HL-60 (cell line): Measurements from ENCODE around the gene CADM2.
"Not testable (repeated sequence)": the region's sequence is repeated elsewhere in the genome, so short reads cannot be mapped to it uniquely, and the experiment has no call there.

Source experiments
- DNase-seq, 2 experiments: peaks; one replicate each; pipeline ENCODE4 v3.0.0-alpha.2; 2010 to 2020; ENCODE audit warnings: low read depth in 1 of 2, low spot score in 1 of 2
- H3K27ac ChIP-seq: fragments of 250-450 bp; sonication (Bioruptor Pico); replicated peaks from 2 replicates; pipeline ENCODE4 v1.5.1; 2020; ENCODE audit warnings: mild to moderate bottlenecking, moderate library complexity
- H3K27me3 ChIP-seq: fragments of 250-450 bp; sonication (Bioruptor Pico); 2 replicates; pipeline ENCODE4 v1.5.1; 2021; ENCODE audit warnings: mild to moderate bottlenecking, moderate library complexity; ENCODE audit not compliant: insufficient read depth, poor library complexity, severe bottlenecking
- H3K4me3 ChIP-seq: replicated peaks from 2 replicates; pipeline ENCODE4 v1.5.1; 2011; ENCODE audit warnings: mild to moderate bottlenecking, control low read depth, low read length; ENCODE audit not compliant: insufficient read depth
- CTCF ChIP-seq: IDR thresholded peaks from one replicate; pipeline ENCODE4 v1.5.1; 2011; ENCODE audit warnings: low read length, control low read depth, inconsistent platforms; ENCODE audit not compliant: insufficient read depth
- GABPA ChIP-seq: IDR thresholded peaks from 2 replicates; pipeline ENCODE4 v1.6.1; 2012; ENCODE audit warnings: low read depth
- POLR2AphosphoS5 ChIP-seq: IDR thresholded peaks from 2 replicates; pipeline ENCODE4 v1.6.1; 2012; ENCODE audit warnings: low read depth
- REST ChIP-seq: IDR thresholded peaks from 2 replicates; pipeline ENCODE4 v1.6.1; 2012; ENCODE audit warnings: low read depth; ENCODE audit not compliant: insufficient replicate concordance
- SPI1 ChIP-seq: IDR thresholded peaks from 2 replicates; pipeline ENCODE4 v1.6.1; 2012; ENCODE audit warnings: low read depth, mild to moderate bottlenecking, borderline replicate concordance

Gene CADM2

DNA sequence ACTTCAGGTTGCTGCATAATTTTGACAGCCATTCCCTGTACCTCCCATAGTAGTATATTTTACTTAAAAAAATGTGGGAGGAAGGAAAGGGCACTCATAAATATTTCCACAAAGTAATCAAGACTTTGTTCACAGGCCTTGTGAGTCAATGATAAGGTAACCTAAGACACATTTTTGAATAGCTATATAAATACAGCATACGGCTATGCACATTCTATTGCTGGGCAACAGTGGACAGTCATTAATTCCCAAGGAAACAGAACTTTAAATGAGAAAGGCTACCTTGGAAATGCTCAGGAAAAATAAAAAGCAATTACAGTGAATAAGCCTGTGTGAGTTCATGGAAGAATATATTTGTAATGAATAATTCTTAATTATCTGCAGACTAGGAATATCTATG lies 144.0 kb downstream of the CADM2 start:
- no peak overlapping the region for H3K4me3 ChIP-seq
- no peak for DNase-seq
- no peak for TF ChIP-seq SPI1
- no peak for TF ChIP-seq REST
- TF ChIP-seq POLR2AphosphoS5, result no peak
- TF ChIP-seq GABPA, result no peak
- no peak for TF ChIP-seq CTCF
- no peak overlapping the region for H3K27ac ChIP-seq
- no peaks in the 10 kb centered on the region for H3K27me3 ChIP-seq

DNA sequence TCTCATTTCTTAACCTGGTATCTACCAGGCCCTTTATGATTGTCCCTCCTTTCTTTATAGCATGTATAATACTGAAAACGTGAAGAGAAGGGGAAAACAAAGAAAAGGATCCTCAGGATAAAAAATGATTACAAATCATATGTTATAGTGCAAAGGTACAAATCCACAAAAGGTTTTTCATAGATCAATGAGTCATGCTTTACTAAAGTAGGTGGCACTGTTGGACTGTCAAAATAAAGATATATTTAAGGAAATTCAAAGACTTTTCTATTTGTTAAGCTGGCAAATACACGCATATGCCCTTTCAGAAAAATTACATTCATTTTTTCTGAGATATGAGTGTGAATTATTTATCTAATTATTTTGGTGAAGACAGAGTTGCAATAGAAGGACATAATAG lies 151.6 kb downstream of the CADM2 start:
- DNase-seq, result no peak

GRCh38 chr3:85120879-85121278 lies 162.1 kb downstream of the CADM2 start:
- H3K4me3 ChIP-seq, result no peak overlapping the region
- H3K27ac ChIP-seq, result no peak overlapping the region
- TF ChIP-seq GABPA (no peak), SPI1 (no peak), POLR2AphosphoS5 (no peak), REST (no peak), CTCF (no peak)
- DNase-seq, result no peak
- no peaks in the 10 kb centered on the region for H3K27me3 ChIP-seq

More for the DNA sequence above, 151.6 kb downstream of the CADM2 start:
- TF ChIP-seq POLR2AphosphoS5, result no peak
- TF ChIP-seq REST, result no peak
- no peak for TF ChIP-seq SPI1
- TF ChIP-seq GABPA, result no peak
- no peak for TF ChIP-seq CTCF
- no peak overlapping the region for H3K27ac ChIP-seq
- H3K4me3 ChIP-seq, result no peak overlapping the region
- no peaks in the 10 kb centered on the region for H3K27me3 ChIP-seq

DNA sequence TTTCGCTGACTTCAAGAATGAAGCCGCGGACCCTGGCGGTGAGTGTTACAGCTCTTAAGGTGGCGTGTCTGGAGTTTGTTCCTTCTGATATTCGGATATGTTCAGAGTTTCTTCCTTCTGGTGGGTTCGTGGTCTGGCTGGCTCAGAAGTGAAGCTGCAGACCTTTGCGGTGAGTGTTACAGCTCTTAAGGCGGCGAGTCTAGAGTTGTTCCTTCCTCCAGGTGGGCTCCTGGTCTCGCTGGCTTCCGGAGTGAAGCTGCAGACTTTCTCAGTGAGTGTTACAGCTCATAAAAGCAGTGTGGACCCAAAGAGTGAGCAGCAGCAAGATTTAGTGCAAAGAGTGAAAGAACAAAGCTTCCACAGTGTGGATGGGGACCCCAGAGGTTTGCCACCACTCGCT lies 174.1 kb downstream of the CADM2 start:
- not testable (repeated sequence) for H3K27ac ChIP-seq, H3K27me3 ChIP-seq, DNase-seq, H3K4me3 ChIP-seq

GRCh38 chr3:85133691-85134420 lies 175.1 kb downstream of the CADM2 start:
- DNase-seq, H3K27me3 ChIP-seq, H3K27ac ChIP-seq, H3K4me3 ChIP-seq: not testable (repeated sequence)
